GM12873 (cell line): Measurements from ENCODE around the gene GOT1.

Source experiments
- CTCF ChIP-seq: IDR thresholded peaks from 2 replicates; pipeline ENCODE4 v1.5.1; 2012; ENCODE audit warnings: low read depth, mild to moderate bottlenecking, moderate library complexity, low read length, control low read depth; ENCODE audit not compliant: insufficient read depth; ENCODE audit errors: missing control alignments

GOT1 gene

GRCh38 chr10:99411546-99411945 is 18.9 kb downstream of the GOT1 start:
- TF ChIP-seq CTCF = no peak

GRCh38 chr10:99410876-99411275 is 19.5 kb downstream of the GOT1 start:
- TF ChIP-seq CTCF = no peak

GRCh38 chr10:99410146-99410545 is 20.3 kb downstream of the GOT1 start:
- TF ChIP-seq CTCF = no peak

GRCh38 chr10:99406149-99406548 is 24.3 kb downstream of the GOT1 start:
- TF ChIP-seq CTCF = no peak

- no peak for TF ChIP-seq CTCF
Measured at GRCh38 chr10:99403674-99404073, 26.8 kb downstream of the GOT1 start.

GRCh38 chr10:99399664-99400063 is 30.8 kb downstream of the GOT1 start:
- TF ChIP-seq CTCF = no peak

GRCh38 chr10:99396471-99396870 is 34.0 kb downstream of the GOT1 start:
- no peak for TF ChIP-seq CTCF
